H1 (cell line): ENCODE measurements around the gene PIK3R6. TPM values are rescaled to one million over a fixed set of nuclear protein-coding genes. Genes with fewer than 3 reads are reported as not detected.

Experiments
- CTCF ChIA-PET: fragments of 300-600 bp; sonication (Branson Sonifier 250); formaldehyde crosslinking; loops from one replicate; lab custom pipeline; 2021; ENCODE audit not compliant: partially characterized antibody; lab: Charles Lee
- POLR2A ChIA-PET: fragments of 300-600 bp; sonication (Branson Sonifier 250); formaldehyde crosslinking; loops from one replicate; lab custom pipeline; 2021; ENCODE audit warnings: inconsistent platforms; ENCODE audit not compliant: partially characterized antibody; lab: Charles Lee
- DNase-seq, 2 experiments: peaks; one replicate each; pipeline versions ENCODE4 v3.0.0 to v3.0.0-alpha.2; 2010 to 2022; ENCODE audit warnings: low spot score in 2 of 2, low read depth in 1 of 2, mixed read lengths in 1 of 2
- FAIRE-seq: peaks from 2 replicates; lab custom pipeline; 2011; peaks lifted over from hg19 to GRCh38; lab: Jason Lieb, UNC
- H2AFZ ChIP-seq: 2 replicates; pipeline ENCODE4 v1.8.1; 2012; ENCODE audit warnings: low read length, inconsistent platforms
- H2AK5ac ChIP-seq: 2 replicates; pipeline ENCODE4 v1.6.1; 2013; ENCODE audit warnings: low read depth, low read length
- H2BK120ac ChIP-seq: replicated peaks from 2 replicates; pipeline ENCODE3; 2013; ENCODE audit warnings: low read depth, low read length, inconsistent platforms
- H2BK12ac ChIP-seq: 2 replicates; pipeline ENCODE4 v1.6.1; 2013; ENCODE audit warnings: low read depth, low read length
- H2BK15ac ChIP-seq: 2 replicates; pipeline ENCODE4 v1.6.1; 2013; ENCODE audit warnings: low read length
- H2BK20ac ChIP-seq: 2 replicates; pipeline ENCODE4 v1.6.1; 2013; ENCODE audit warnings: low read length
- H2BK5ac ChIP-seq: 2 replicates; pipeline ENCODE4 v1.6.1; 2013; ENCODE audit warnings: low read depth, low read length
- H3K14ac ChIP-seq: 2 replicates; pipeline ENCODE4 v1.6.1; 2013; ENCODE audit warnings: inconsistent platforms; ENCODE audit not compliant: insufficient read length
- H3K18ac ChIP-seq: 2 replicates; pipeline ENCODE4 v1.6.1; 2013; ENCODE audit warnings: low read length; ENCODE audit errors: extremely low read depth
- H3K23ac ChIP-seq: 2 replicates; pipeline ENCODE4 v1.6.1; 2013; ENCODE audit warnings: inconsistent platforms; ENCODE audit not compliant: insufficient read length
- H3K23me2 ChIP-seq: 2 replicates; pipeline ENCODE4 v1.6.1; 2013; ENCODE audit warnings: low read depth, low read length
- H3K27ac ChIP-seq: 2 replicates; pipeline ENCODE4 v1.6.1; 2011; ENCODE audit warnings: low read depth, low read length, inconsistent platforms
- H3K27me3 ChIP-seq, 4 experiments: replicated peaks in 1 of 4; 1 replicate in 1 of 4; 2 replicates in 3 of 4; pipeline versions ENCODE4 v1.6.1 to v1.8.1; 2011 to 2013; ENCODE audit warnings: low read length in 3 of 4, mild to moderate bottlenecking in 3 of 4, inconsistent platforms in 2 of 4, mixed read lengths in 2 of 4, moderate library complexity in 1 of 4; ENCODE audit not compliant: control insufficient read depth in 3 of 4, insufficient read depth in 3 of 4; ENCODE audit errors: extremely low read depth in 1 of 4
- H3K36me3 ChIP-seq, 4 experiments: 2 replicates each; pipeline versions ENCODE4 v1.6.1 to v1.8.1; 2011 to 2013; ENCODE audit warnings: mild to moderate bottlenecking in 4 of 4, low read length in 3 of 4, moderate library complexity in 2 of 4, control low read depth in 1 of 4, inconsistent platforms in 1 of 4; ENCODE audit not compliant: insufficient read depth in 4 of 4, control insufficient read depth in 2 of 4
- H3K4ac ChIP-seq: replicated peaks from 2 replicates; pipeline ENCODE3; 2013; ENCODE audit warnings: low read length, low read depth, mixed read lengths, inconsistent platforms; ENCODE audit not compliant: insufficient read length
- H3K4me1 ChIP-seq, 4 experiments: replicated peaks in 1 of 4; 1 replicate in 1 of 4; 2 replicates in 3 of 4; pipeline versions ENCODE4 v1.6.1 to v1.8.1; 2011 to 2013; ENCODE audit warnings: low read length in 3 of 4, inconsistent platforms in 2 of 4, mixed read lengths in 1 of 4; ENCODE audit not compliant: insufficient read depth in 4 of 4, control insufficient read depth in 3 of 4
- H3K4me2 ChIP-seq, 2 experiments: 2 replicates each; pipeline versions ENCODE4 v1.6.1 to v1.8.1; 2011 to 2013; ENCODE audit warnings: low read depth in 2 of 2, low read length in 2 of 2, control low read depth in 1 of 2, inconsistent platforms in 1 of 2, mild to moderate bottlenecking in 1 of 2; ENCODE audit not compliant: insufficient read depth in 1 of 2
- H3K4me3 ChIP-seq, 4 experiments: fragments of 200-600, 300-600 bp in 1 of 4; sonication (generic), shearing (Covaris generic), sonication (Bioruptor Twin) in 1 of 4; 2 replicates each; pipeline versions ENCODE4 v1.5.1 to v1.8.1; 2011 to 2016; ENCODE audit warnings: low read length in 4 of 4, low read depth in 3 of 4, control low read depth in 2 of 4, inconsistent platforms in 2 of 4, mild to moderate bottlenecking in 2 of 4, mixed read lengths in 1 of 4, moderate library complexity in 1 of 4; ENCODE audit not compliant: insufficient read depth in 2 of 4; ENCODE audit errors: extremely low read depth in 1 of 4
- H3K56ac ChIP-seq: replicated peaks from 2 replicates; pipeline ENCODE3; 2013; ENCODE audit warnings: low read depth, mild to moderate bottlenecking, mixed read lengths, low read length, inconsistent platforms; ENCODE audit not compliant: insufficient read length
- H3K79me1 ChIP-seq: 2 replicates; pipeline ENCODE4 v1.6.1; 2013; ENCODE audit warnings: low read depth, low read length, control low read depth
- H3K79me2 ChIP-seq, 2 experiments: 2 replicates each; pipeline versions ENCODE4 v1.6.1 to v1.8.1; 2012 to 2013; ENCODE audit warnings: low read length in 2 of 2, mild to moderate bottlenecking in 2 of 2, inconsistent platforms in 1 of 2; ENCODE audit not compliant: insufficient read depth in 2 of 2, control insufficient read depth in 1 of 2
- H3K9ac ChIP-seq, 4 experiments: replicated peaks in 1 of 4; 1 replicate in 1 of 4; 2 replicates in 3 of 4; pipeline versions ENCODE4 v1.6.1 to v1.8.1; 2011 to 2013; ENCODE audit warnings: low read depth in 3 of 4, low read length in 3 of 4, control low read depth in 2 of 4, mild to moderate bottlenecking in 2 of 4, moderate library complexity in 2 of 4, inconsistent platforms in 1 of 4; ENCODE audit errors: extremely low read depth in 1 of 4
- H3K9me3 ChIP-seq, 2 experiments: 2 replicates each; pipeline versions ENCODE4 v1.6.1 to v1.8.1; 2012 to 2013; ENCODE audit warnings: mild to moderate bottlenecking in 2 of 2, moderate library complexity in 2 of 2, control low read depth in 1 of 2, inconsistent platforms in 1 of 2, low read depth in 1 of 2, low read length in 1 of 2, mixed read lengths in 1 of 2; ENCODE audit not compliant: insufficient read depth in 2 of 2
- H4K20me1 ChIP-seq, 2 experiments: replicated peaks in 1 of 2; 2 replicates each; pipeline versions ENCODE3 to v1.8.1; 2011 to 2013; ENCODE audit warnings: inconsistent platforms in 2 of 2, low read length in 2 of 2, mild to moderate bottlenecking in 1 of 2; ENCODE audit not compliant: insufficient read depth in 2 of 2, control insufficient read depth in 1 of 2
- H4K5ac ChIP-seq: 2 replicates; pipeline ENCODE4 v1.6.1; 2013; ENCODE audit warnings: low read length, low read depth, mixed read lengths, inconsistent platforms; ENCODE audit not compliant: insufficient read length
- H4K8ac ChIP-seq: 2 replicates; pipeline ENCODE4 v1.8.0; 2013; ENCODE audit warnings: mild to moderate bottlenecking, moderate library complexity, low read length, inconsistent platforms; ENCODE audit not compliant: insufficient read depth; ENCODE audit errors: extremely low read depth
- H4K91ac ChIP-seq: replicated peaks from 2 replicates; pipeline ENCODE3; 2013; ENCODE audit warnings: low read length, mixed read lengths, inconsistent platforms; ENCODE audit not compliant: insufficient read length
- ATF2 ChIP-seq: IDR thresholded peaks from 2 replicates; pipeline ENCODE4 v1.6.1; 2012; ENCODE audit warnings: low read length, inconsistent platforms
- BACH1 ChIP-seq: IDR thresholded peaks from 2 replicates; pipeline ENCODE4 v1.6.1; 2012; ENCODE audit warnings: low read length, improper control_type of control experiment
- CBX8 ChIP-seq: fragments of 300-800, 300-1000 bp; sonication (generic); IDR thresholded peaks from 2 replicates; pipeline ENCODE4 v1.7.1; 2016; ENCODE audit warnings: low read depth, low read length, borderline replicate concordance
- CHD2 ChIP-seq: IDR thresholded peaks from 2 replicates; pipeline ENCODE4 v1.6.1; 2012; ENCODE audit warnings: low read length, improper control_type of control experiment
- JUN ChIP-seq: IDR thresholded peaks from 2 replicates; pipeline ENCODE4 v1.6.1; 2011; ENCODE audit warnings: low read depth, mild to moderate bottlenecking, improper control_type of control experiment, low read length
- POLR2AphosphoS5 ChIP-seq: IDR thresholded peaks from 2 replicates; pipeline ENCODE4 v1.6.1; 2011; ENCODE audit warnings: low read depth, low read length
- YY1 ChIP-seq: IDR thresholded peaks from 2 replicates; pipeline ENCODE4 v1.6.1; 2011; ENCODE audit warnings: low read depth, mild to moderate bottlenecking, low read length
- WGBS, 2 experiments: shearing (Covaris generic) in 1 of 2; methylation state at CpG; one replicate each; pipeline versions ENCODE4 v1.1.6 to v1.1.7; 2013 to 2015; ENCODE audit warnings: low lambda C conversion rate in 2 of 2, mixed read lengths in 2 of 2, inconsistent platforms in 1 of 2, low coverage in 1 of 2, missing lambda C conversion rate in 1 of 2; ENCODE audit not compliant: insufficient replicate concordance in 2 of 2, insufficient coverage in 1 of 2, insufficient read length in 1 of 2; ENCODE audit errors: extremely low coverage in 1 of 2, missing lambda C conversion rate in 1 of 2; 5-methylcytosine and 5-hydroxymethylcytosine counted together
- polyA plus RNA-seq, 7 experiments: library from polyadenylated mRNA; depleted of rRNA in 3 of 7; stranded (reverse) in 5 of 7; unstranded in 2 of 7; fragments of >200 nt in 5 of 7; fragments of 200-250 nt in 2 of 7; gene quantifications; 1 replicate in 5 of 7; 2 replicates in 1 of 7; 4 replicates in 1 of 7; pipeline versions ENCODE4 v1.2.1 to v1.2.3, GENCODE V29; 2011 to 2013; ENCODE audit warnings: missing spikeins in 2 of 7, mixed read lengths in 2 of 7
- total RNA-seq: library from RNA; stranded (reverse); fragmentation: NEBNext Ultra II Directional; extraction: Animal tissue kit (Norgen Biotek cat#: 25700); gene quantifications from 2 replicates; pipeline ENCODE4 v1.2.1, GENCODE V29; 2021

Gene PIK3R6
- total and polyA plus RNA-seq, 2 of the 8 experiments (the other 6 are each of a cell fraction or from before 2014, with no cell fraction given): 0.24 to 1.2 TPM

GRCh38 chr17:8828517-8828875, 39.0 kb downstream of the PIK3R6 start:
- ChIA-PET CTCF (interaction anchor here (0.9 to 2.7 kb wide), 3 partner anchors 8 to 60 kb away, joined by 3 to 14 read pairs (median 3); partner anchors contain the start of gene MFSD6L), POLR2A (no interaction called here)
- Histone ChIP-seq H2AFZ (no peak overlapping the region), H2BK120ac (no peak overlapping the region), H3K27ac (no peak overlapping the region), H4K20me1 (peaks cover 0 to 5% of the 10 kb centered on the region in 2 experiments), H3K79me1 (0 out of 2 replicates have a peak, but pooled peaks cover 3% of the 10 kb centered on the region), H3K79me2 (no peaks in the 10 kb centered on the region), H2BK20ac (no peak overlapping the region), H4K91ac (no peak overlapping the region), H3K4me3 (no peak overlapping the region), H2BK12ac (no peak overlapping the region), H3K4ac (no peak overlapping the region), H2AK5ac (no peak overlapping the region), H3K23me2 (peaks cover 9% of the 10 kb centered on the region), H3K14ac (no peak overlapping the region), H3K9ac (no peak overlapping the region), H3K27me3 (no peaks in the 10 kb centered on the region), H3K9me3 (0 out of 4 replicates have a peak, but pooled peaks cover 0 to 4% of the 10 kb centered on the region in 2 experiments), H3K23ac (no peak overlapping the region), H3K4me1 (peaks cover 0 to 11% (median 0%) of the 10 kb centered on the region in 4 experiments; a peak in 4 of 7 replicates), H4K8ac (peak overlapping the region; percentile 82; the same call in 1 of the 2 replicates), H3K18ac (no peak overlapping the region), H3K56ac (no peak overlapping the region), H4K5ac (no peak overlapping the region), H2BK5ac (no peak overlapping the region; the same call in 1 of the 2 replicates), H2BK15ac (no peak overlapping the region), H3K36me3 (no peaks in the 10 kb centered on the region), H3K4me2 (no peak overlapping the region)
- no peak for DNase-seq
- no peak for FAIRE-seq
- 93% methylated on average over 16 of the region's 20 CpGs; no CpG with 5 or more reads in 1 of the 2 experiments for WGBS, 2 experiments
- TF ChIP-seq JUN: no peak
- no peak for TF ChIP-seq CBX8
- no peak for TF ChIP-seq YY1
- TF ChIP-seq POLR2AphosphoS5: no peak
- TF ChIP-seq CHD2: no peak
- TF ChIP-seq ATF2: no peak
- no peak for TF ChIP-seq BACH1
